ENCODE data around the gene NUDT14.

The NUDT14 gene

GRCh38 chr14:105207996-105208737 is 27.1 kb upstream of the NUDT14 start:
- H3K9me3 ChIP-seq (ENCODE audit: control insufficient read depth, insufficient read depth, low read length), result no peaks in the 10 kb centered on the region
- no peaks in the 10 kb centered on the region for H3K4me1 ChIP-seq (ENCODE audit: insufficient read depth, low read length)
- H3K36me3 ChIP-seq (ENCODE audit: insufficient read depth, low read length), result 0 out of 2 replicates have a peak, but pooled peaks cover 2% of the 10 kb centered on the region
- H3K9ac ChIP-seq (ENCODE audit: low read depth, low read length), result no peak overlapping the region

- Histone ChIP-seq H3K9me3 (ENCODE audit: control insufficient read depth, insufficient read depth, low read length) (no peaks in the 10 kb centered on the region), H3K4me1 (ENCODE audit: insufficient read depth, low read length) (no peaks in the 10 kb centered on the region), H3K36me3 (ENCODE audit: insufficient read depth, low read length) (no peaks in the 10 kb centered on the region), H3K9ac (ENCODE audit: low read depth, low read length) (no peak overlapping the region)
These were observed 26.4 kb upstream of the NUDT14 start for GRCh38 chr14:105207460-105207901.

GRCh38 chr14:105206873-105207272 is 25.8 kb upstream of the NUDT14 start:
- no peak overlapping the region for H3K9ac ChIP-seq (ENCODE audit: low read depth, low read length)
- no peaks in the 10 kb centered on the region for H3K36me3 ChIP-seq (ENCODE audit: insufficient read depth, low read length)
- H3K9me3 ChIP-seq (ENCODE audit: control insufficient read depth, insufficient read depth, low read length), result no peaks in the 10 kb centered on the region
- H3K4me1 ChIP-seq (ENCODE audit: insufficient read depth, low read length), result no peaks in the 10 kb centered on the region; the same call in 1 of the 2 replicates

- no peaks in the 10 kb centered on the region; the same call in 1 of the 2 replicates for H3K4me1 ChIP-seq (ENCODE audit: insufficient read depth, low read length)
- H3K9ac ChIP-seq (ENCODE audit: low read depth, low read length), result no peak overlapping the region
- H3K9me3 ChIP-seq (ENCODE audit: control insufficient read depth, insufficient read depth, low read length), result no peaks in the 10 kb centered on the region
- no peaks in the 10 kb centered on the region for H3K36me3 ChIP-seq (ENCODE audit: insufficient read depth, low read length)
These were observed 24.6 kb upstream of the NUDT14 start for GRCh38 chr14:105205673-105206208.

- no peaks in the 10 kb centered on the region; the same call in 1 of the 2 replicates for H3K4me1 ChIP-seq (ENCODE audit: insufficient read depth, low read length)
- no peaks in the 10 kb centered on the region for H3K9me3 ChIP-seq (ENCODE audit: control insufficient read depth, insufficient read depth, low read length)
- H3K36me3 ChIP-seq (ENCODE audit: insufficient read depth, low read length), result no peaks in the 10 kb centered on the region
- H3K9ac ChIP-seq (ENCODE audit: low read depth, low read length), result no peak overlapping the region
These were observed 24.0 kb upstream of the NUDT14 start for GRCh38 chr14:105204931-105205672.

GRCh38 chr14:105204206-105204930 is 23.3 kb upstream of the NUDT14 start:
- no peaks in the 10 kb centered on the region for H3K9me3 ChIP-seq (ENCODE audit: control insufficient read depth, insufficient read depth, low read length)
- no peaks in the 10 kb centered on the region for H3K36me3 ChIP-seq (ENCODE audit: insufficient read depth, low read length)
- no peak overlapping the region for H3K9ac ChIP-seq (ENCODE audit: low read depth, low read length)
- no peaks in the 10 kb centered on the region; the same call in 1 of the 2 replicates for H3K4me1 ChIP-seq (ENCODE audit: insufficient read depth, low read length)

GRCh38 chr14:105203701-105204100 is 22.6 kb upstream of the NUDT14 start:
- Histone ChIP-seq H3K4me1 (ENCODE audit: insufficient read depth, low read length) (no peaks in the 10 kb centered on the region; the same call in 1 of the 2 replicates), H3K36me3 (ENCODE audit: insufficient read depth, low read length) (no peaks in the 10 kb centered on the region), H3K9me3 (ENCODE audit: control insufficient read depth, insufficient read depth, low read length) (no peaks in the 10 kb centered on the region), H3K9ac (ENCODE audit: low read depth, low read length) (no peak overlapping the region)

- H3K9ac ChIP-seq (ENCODE audit: low read depth, low read length), result no peak overlapping the region
- no peaks in the 10 kb centered on the region for H3K9me3 ChIP-seq (ENCODE audit: control insufficient read depth, insufficient read depth, low read length)
- no peaks in the 10 kb centered on the region for H3K36me3 ChIP-seq (ENCODE audit: insufficient read depth, low read length)
- no peaks in the 10 kb centered on the region; the same call in 1 of the 2 replicates for H3K4me1 ChIP-seq (ENCODE audit: insufficient read depth, low read length)
These were observed 22.0 kb upstream of the NUDT14 start for GRCh38 chr14:105203057-105203531.

GRCh38 chr14:105201925-105202513 is 20.9 kb upstream of the NUDT14 start:
- Histone ChIP-seq H3K9me3 (ENCODE audit: control insufficient read depth, insufficient read depth, low read length) (no peaks in the 10 kb centered on the region), H3K4me1 (ENCODE audit: insufficient read depth, low read length) (no peaks in the 10 kb centered on the region; the same call in 1 of the 2 replicates), H3K36me3 (ENCODE audit: insufficient read depth, low read length) (no peaks in the 10 kb centered on the region), H3K9ac (ENCODE audit: low read depth, low read length) (no peak overlapping the region)

- no peaks in the 10 kb centered on the region; the same call in 1 of the 2 replicates for H3K4me1 ChIP-seq (ENCODE audit: insufficient read depth, low read length)
- no peak overlapping the region for H3K9ac ChIP-seq (ENCODE audit: low read depth, low read length)
- no peaks in the 10 kb centered on the region for H3K36me3 ChIP-seq (ENCODE audit: insufficient read depth, low read length)
- H3K9me3 ChIP-seq (ENCODE audit: control insufficient read depth, insufficient read depth, low read length), result no peaks in the 10 kb centered on the region
These were observed 20.2 kb upstream of the NUDT14 start for GRCh38 chr14:105201156-105201924.

- Histone ChIP-seq H3K9ac (ENCODE audit: low read depth, low read length) (no peak overlapping the region), H3K36me3 (ENCODE audit: insufficient read depth, low read length) (no peaks in the 10 kb centered on the region), H3K4me1 (ENCODE audit: insufficient read depth, low read length) (peaks cover 6% of the 10 kb centered on the region; the same call in 1 of the 2 replicates), H3K9me3 (ENCODE audit: control insufficient read depth, insufficient read depth, low read length) (no peaks in the 10 kb centered on the region)
These were observed 19.5 kb upstream of the NUDT14 start for GRCh38 chr14:105200641-105201040.

- no peaks in the 10 kb centered on the region for H3K36me3 ChIP-seq (ENCODE audit: insufficient read depth, low read length)
- peaks cover 7% of the 10 kb centered on the region; the same call in 1 of the 2 replicates for H3K4me1 ChIP-seq (ENCODE audit: insufficient read depth, low read length)
- H3K9me3 ChIP-seq (ENCODE audit: control insufficient read depth, insufficient read depth, low read length), result no peaks in the 10 kb centered on the region
- H3K9ac ChIP-seq (ENCODE audit: low read depth, low read length), result no peak overlapping the region
These were observed 19.0 kb upstream of the NUDT14 start for GRCh38 chr14:105200074-105200473.

GRCh38 chr14:105199093-105199492 is 18.0 kb upstream of the NUDT14 start:
- Histone ChIP-seq H3K9ac (ENCODE audit: low read depth, low read length) (no peak overlapping the region), H3K9me3 (ENCODE audit: control insufficient read depth, insufficient read depth, low read length) (no peaks in the 10 kb centered on the region), H3K36me3 (ENCODE audit: insufficient read depth, low read length) (no peaks in the 10 kb centered on the region), H3K4me1 (ENCODE audit: insufficient read depth, low read length) (peaks cover 7% of the 10 kb centered on the region; the same call in 1 of the 2 replicates)

Measured in ES-I3 (cell line).